T follicular helper cell (primary cell): ENCODE measurements around the gene FTCD.
A peak's percentile ranks its signal among the peaks of the same experiment; 100 is the strongest.
"Not testable (repeated sequence)": the region's sequence is repeated elsewhere in the genome, so short reads cannot be mapped to it uniquely, and the experiment has no call there.

Source experiments
- DNase-seq: peaks from one replicate; pipeline ENCODE4 v3.0.0-alpha.2; 2020; ENCODE audit warnings: low read depth

FTCD gene

DNA sequence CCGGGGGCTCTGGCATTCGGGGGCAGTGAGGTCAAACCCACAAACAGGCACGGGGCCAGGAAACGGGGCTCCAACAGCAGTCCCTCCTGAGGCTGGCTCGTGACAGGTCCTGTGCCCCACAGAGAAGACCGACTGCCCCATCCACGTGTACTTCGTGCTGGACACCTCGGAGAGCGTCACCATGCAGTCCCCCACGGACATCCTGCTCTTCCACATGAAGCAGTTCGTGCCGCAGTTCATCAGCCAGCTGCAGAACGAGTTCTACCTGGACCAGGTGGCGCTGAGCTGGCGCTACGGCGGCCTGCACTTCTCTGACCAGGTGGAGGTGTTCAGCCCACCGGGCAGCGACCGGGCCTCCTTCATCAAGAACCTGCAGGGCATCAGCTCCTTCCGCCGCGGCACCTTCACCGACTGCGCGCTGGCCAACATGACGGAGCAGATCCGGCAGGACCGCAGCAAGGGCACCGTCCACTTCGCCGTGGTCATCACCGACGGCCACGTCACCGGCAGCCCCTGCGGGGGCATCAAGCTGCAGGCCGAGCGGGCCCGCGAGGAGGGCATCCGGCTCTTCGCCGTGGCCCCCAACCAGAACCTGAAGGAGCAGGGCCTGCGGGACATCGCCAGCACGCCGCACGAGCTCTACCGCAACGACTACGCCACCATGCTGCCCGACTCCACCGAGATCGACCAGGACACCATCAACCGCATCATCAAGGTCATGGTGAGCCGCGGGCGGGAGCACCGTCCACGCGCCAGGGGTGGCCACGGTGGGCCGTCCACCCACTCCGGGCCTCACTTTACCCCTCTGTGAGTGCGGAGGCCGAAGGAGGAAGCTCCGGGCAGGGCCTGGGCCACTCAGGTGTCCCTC, 43.3 kb downstream of the FTCD start:
- no peak for DNase-seq

DNA sequence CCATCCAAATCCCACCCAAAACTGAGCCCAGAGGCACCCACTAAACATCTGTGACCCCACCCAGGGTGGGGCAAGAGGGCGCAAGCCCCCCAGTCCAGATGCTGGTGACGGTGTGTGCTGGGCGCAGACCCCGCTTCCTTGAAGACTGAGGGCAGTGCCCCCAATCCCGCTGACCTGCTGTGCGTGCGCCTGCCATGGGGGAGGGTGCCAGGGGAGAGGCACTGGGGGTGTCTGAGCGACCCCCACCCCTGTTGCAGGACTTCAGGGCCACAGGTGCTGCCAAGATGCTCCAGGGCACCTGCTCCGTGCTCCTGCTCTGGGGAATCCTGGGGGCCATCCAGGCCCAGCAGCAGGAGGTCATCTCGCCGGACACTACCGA, 44.2 kb downstream of the FTCD start:
- no peak for DNase-seq

DNA sequence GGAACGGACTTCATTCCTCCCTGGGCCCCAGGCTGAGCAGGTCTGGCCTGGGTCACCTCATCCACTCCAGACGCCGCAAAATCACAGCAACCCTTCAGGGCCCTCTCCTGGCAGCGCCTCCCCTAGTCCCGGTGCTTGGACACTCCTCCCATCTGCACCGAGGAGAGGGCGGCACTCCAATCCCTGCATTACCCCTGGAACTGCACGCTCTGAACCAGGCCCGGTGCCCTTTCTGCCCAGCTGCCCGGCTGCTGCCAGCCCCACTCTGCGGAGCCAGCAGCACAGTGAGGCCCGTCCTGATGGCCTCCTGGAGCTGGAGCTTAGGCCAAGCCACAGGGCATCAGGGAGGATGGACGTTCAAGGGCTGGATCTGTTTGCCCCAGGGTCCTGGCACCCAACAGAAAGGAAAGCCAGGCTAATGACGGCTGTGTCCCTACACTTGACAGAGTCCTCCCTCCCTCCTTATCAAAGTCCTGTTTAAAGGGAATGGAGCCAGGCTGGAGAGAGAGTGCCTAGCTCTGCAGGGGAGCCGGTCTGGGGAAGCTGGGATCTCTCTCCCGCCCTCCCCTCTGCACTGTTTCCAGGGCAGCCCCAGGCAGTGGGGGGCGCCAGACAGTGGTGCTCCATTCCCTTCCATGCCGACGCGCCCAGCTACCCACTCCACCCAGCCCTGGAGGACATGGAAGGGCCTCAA, 44.7 kb downstream of the FTCD start:
- DNase-seq: no peak

DNA sequence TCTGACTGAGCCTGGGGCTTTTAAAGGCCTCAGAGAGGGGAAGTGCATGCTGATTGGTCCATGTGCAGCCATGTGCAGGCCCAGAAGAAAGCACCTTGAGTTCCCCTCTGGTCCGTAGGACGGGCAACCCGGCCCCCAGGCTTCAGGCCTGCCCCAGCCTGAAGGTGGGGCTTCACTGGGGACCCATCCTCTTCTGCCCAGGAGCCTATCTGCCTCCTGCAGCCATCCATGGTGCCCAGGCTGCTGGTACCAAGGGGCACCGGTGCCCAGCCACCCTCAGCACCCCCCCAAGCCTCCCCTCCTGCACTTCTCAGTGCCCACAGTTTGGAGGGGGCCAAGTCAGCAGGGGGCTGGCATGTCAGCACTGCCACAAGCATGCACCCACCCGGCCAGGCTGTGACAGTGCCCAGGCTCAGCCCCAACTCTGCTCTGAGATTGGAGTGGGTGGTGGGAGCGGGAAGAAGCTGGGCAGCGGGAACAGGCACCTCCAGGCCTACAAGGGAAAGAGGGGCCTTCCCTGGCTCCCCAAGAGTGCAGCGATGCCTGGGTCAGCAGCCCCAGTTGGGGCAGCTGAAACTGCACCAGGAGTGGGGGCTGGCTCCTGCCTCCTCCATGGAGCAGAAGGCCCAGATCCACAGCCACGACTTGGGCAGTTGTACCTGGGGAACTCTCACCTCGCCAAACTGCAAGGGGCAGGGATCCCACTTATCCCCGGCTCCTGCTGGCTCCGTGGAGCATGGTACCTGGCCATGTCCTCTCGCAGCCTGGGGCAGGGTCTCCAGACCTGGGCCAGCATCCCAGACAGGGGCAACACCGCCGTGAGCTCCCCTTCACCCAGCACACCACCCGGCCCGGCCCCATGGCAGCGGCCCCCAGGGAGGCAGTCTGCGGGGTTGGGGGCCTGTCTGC, 45.8 kb downstream of the FTCD start:
- DNase-seq: no peak

DNA sequence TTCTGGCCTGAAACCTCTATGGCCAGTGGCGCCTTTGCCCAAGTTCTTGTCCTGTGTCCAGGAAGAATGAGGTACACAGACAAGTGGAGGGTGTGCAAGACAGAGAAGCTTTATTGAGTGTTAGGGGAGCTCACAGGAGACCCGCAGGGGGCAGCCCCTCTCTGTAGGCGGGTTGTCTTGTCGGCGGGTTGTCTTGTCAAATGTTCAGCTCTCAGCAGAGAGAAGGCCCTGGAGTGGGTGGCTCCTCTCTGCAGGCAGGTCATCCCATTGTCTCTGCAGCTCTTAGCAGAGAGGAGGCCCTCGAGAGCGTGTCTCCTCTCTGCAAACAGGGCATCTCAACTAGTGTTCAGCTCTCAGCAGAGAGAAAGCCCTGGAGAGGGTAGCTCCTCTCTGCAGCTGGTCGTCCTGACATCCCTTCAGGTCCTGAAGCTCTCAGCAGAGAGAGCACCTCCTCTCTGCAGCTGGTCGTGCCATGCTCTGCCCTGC, 46.5 kb downstream of the FTCD start:
- DNase-seq: no peak

DNA sequence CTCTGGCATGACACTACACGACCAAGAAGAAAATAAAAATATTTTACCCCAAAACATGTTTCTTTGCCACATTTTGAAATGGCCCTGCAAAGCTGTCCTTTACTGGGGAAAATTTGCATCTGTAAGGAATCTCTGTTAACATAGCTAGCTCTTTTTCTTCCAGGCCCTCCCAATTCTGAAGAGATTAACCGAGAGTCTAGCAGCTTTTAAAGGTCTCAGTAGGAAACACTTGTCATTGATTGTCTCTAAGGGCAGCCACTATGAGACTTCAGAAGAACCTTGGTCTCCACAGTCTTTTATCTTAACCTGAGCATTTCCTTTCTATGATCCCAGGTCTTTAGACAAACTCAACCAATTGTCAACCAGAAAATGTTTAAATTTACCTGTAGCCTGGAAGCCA, 48.0 kb downstream of the FTCD start:
- not testable (repeated sequence) for DNase-seq

DNA sequence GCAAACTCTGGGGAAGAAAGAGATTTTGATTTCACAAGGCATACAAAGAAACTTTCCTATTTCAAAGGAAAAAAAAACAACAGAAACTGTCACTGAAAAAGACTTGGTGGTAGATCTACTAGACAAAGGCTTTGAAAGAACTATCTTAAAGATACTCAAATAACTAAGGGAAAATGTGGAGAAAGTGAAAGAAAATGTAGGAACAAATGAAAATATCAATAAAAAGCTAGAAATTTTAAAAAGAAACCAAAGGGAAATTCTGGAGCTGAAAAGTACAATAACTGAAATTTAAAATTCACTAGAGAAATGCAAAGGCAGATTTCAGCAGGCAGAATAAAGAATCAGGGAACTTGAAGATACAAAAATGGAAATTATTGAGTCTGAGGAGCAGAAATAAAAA, 51.3 kb downstream of the FTCD start:
- DNase-seq: no peak

DNA sequence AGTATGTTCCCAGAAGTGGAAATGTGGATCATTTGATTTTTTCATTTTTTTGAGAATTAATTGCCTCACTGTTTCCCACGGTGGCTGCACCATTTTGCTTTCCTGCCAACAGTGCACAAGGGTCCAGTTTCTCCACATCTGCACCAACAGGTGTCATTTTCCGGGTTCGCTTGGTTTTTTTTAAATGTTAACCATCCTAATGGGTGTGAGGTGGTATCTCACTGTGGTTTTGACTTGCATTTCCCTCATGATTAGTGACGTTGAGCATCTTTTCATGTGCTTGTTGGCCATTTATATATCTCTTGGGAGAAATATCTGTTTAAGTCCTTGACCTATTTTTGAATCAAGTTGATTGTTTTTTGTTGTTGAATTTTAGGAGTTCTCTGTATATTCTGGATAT, 54.5 kb downstream of the FTCD start:
- DNase-seq: no peak

DNA sequence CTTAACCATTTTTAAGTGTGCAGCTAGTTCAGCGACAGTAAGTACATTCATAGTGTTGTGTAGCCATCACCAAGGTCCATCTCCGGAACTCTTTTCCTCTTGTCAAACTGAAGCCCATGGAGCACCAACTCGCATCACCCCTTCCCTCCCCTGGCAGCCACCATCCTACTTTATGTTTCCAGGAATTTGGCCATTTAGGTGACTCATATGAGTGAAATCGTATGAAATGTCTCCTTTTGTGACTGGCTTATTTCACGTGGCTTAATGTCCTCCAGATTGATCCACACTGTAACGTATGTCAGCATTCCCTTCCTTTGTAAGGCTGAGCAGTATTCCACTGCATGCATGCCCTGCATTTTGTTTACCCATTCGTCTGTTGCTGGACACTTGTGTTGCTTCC, 55.0 kb downstream of the FTCD start:
- DNase-seq: no peak

DNA sequence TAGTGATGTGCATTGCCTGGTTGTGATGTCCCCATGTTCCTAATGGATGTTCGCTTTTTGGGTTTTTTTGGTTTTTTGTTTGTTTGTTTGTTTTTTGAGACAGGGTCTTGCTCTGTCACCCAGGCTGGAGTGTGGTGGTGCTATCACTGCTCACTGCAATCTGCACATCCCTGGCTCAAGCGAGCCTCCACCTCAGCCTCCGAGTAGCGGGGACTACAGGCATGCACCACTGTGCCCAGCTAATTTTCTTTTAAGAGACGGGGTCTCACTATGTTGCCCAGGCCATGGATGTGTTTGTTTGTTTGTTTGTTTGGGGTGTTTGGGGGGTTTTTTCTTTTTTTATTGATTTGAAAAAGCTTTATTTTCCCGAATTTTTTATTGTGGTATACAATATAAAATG, 55.4 kb downstream of the FTCD start:
- DNase-seq: no peak

DNA sequence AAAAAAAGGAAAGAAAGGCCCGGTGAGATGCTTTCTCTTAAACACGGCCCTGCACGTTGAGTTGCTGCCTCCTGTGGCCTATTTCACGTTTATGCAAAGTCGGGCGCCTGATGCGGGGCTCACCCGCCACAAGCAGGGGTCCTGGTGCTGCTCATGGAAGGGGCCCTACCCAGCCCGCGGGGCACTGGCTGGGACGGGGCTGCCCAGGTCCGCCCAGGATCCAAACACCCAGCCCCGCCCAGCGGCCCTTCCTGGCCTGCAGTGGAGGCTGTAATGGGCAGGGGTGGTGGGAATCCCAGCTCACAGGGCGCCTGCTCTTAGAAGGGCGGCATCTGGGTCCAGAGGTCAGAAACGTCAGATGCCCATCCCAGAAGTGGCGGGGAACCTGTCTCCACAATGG, 55.9 kb downstream of the FTCD start:
- DNase-seq: no peak

DNA sequence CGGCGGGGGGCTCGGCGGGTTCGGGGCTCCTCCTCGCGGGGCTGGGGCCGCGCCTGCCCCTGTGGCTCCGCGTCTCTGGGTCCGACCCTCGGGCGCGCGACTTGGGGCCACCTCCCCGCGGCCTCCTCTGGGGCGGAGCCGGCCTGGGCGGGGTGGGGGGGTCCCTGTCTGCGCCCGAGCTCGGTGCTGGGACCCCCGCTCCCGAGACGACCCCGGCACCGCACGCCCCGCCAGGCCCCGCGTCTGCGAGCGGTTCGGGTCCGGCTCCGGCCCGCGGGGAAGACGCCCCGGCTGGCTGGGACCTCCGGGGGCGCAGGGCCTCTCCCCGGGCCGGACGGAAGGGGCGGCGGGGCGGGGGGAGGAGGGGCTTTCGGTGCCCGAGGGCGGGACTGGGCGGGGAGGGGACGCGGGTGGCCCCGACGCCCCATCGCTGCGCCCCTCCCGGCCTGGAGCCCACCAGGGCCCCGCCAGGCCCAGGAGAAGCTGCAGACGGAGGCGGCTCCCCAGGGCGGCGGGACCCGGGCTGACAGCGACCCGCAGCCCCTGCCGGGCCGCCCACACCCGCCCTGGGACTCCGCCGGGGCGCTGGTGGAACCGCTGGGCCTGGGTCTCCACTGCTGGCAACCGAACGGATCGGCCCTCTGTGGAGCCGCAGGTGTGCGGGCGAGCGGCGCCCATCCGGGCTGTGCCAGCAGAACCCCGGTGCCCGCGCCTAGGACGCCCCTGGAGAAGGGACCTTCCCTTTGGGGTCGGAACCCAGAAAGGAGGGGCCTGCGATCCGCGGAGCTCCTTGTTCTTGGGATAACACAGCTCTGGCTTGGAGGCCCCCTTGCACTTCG, 56.9 kb downstream of the FTCD start:
- DNase-seq: no peak

DNA sequence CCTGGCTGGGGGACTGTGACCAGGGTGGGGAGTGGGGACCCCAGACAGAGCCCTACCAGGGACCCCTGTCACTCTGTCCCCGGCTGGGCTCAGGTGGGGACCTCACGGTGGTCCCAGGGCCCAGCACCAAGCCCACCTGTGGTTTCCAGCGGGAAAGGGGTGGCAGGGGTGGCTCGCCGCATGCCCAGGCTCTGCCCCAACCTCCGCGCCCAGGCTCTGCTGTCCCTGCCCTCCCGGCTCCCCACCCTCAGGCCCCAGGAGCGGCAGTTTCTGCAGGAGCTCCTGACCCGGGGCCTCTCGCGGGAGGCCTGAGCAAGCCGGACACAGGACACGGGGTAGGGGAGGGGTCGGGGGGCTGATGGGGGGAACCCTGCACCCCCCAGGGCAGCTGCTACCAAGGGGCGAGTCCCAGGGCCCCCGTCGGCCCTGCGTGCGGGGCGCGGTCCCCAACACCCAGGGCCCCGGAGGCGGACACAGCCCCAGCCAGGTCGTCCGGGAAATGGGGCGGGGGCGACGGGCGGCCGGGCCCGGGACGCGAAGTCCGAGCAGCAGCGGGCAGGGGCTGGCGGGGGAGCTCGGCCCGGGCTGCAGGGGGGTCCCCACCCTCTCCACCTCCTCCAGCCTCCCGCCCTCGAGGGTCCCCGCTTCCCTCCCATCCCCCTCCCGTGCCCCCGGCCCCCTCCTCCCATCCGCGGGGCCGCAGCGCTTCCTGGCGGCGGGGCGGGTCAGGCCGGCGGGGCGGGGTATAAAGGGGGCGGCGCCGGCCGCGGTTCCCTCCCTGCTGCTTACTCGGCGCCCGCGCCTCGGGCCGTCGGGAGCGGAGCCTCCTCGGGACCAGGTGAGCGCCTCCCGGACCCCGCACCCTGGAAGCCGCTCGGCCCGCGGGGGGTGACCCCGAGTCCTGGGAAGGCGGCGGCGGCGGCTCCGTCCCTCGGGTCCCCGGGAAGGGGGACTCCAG, 57.8 kb downstream of the FTCD start, which contains the start of gene COL6A2:
TSS of gene COL6A2 (plus strand) at position 777 of the 958 bp plus-strand sequence.
- DNase-seq: peak; percentile 33

DNA sequence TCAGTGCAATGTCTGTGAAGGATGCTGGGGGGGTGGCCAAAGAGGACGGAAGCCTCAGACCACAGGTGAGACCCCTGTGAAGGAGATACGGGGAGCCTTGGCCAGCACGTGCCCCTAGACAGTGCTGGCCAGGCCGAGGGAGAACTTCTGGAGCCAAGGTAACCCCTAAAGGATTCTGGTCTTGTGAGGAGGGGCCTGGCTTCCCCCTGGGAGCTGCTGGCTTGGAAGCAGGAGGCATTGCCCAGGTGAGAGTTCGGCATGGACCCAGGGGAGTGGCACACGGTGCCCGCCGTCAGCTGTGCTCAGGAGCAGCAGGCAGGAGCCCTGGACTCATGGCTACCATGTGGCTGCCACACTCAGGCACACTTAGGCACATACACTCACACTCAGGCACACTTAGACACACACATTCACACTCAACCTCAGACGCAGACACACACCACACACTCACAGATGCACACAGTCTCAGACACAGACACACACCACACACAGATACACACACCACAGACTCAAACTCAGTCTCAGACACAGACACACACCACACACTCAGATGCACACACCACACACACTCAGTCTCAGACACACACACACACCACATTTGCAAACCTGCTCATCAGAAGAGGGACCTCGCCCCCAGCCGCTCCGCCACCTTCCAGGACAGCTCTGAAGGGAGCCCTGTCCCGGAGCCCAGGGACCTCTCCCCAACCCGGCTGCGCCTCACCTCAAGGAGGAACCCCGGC, 58.6 kb downstream of the FTCD start:
- DNase-seq: no peak

DNA sequence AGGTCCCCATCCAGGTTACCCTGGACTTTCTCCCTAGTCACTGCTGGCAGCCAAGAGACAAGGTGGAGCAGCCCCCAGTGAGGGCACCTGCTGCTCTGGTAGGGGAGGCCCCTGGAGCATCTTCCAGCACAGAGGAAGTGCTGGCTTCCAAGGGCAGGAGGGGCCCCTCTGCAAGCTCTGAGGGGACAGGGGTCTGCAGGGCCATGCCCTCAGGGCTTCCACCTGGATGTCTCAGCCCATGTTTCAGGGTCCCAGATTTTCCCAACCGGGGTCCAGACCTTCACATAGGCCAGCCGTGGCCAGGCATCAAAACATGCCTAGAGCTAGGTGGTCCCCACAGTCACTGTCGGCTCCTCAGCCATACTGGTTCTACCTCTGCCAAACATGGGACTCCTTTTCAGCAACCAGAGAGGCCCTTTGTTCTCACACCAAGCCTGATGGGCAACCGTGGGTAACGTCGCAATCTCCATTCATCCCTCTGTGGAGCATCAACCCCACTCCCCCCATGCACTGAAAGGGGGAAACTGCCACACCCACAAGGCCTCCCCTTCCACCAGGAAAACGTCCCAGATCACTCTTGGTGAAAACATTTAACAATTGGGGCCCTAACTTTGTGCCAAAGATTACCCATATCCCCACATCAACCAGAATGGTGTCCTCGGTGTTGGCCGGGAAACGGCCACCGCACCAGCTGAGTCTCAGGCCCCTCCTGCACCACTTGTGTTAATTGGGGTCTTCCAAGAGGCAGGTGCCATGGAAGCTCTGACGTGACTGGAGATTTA, 59.4 kb downstream of the FTCD start:
- no peak for DNase-seq

DNA sequence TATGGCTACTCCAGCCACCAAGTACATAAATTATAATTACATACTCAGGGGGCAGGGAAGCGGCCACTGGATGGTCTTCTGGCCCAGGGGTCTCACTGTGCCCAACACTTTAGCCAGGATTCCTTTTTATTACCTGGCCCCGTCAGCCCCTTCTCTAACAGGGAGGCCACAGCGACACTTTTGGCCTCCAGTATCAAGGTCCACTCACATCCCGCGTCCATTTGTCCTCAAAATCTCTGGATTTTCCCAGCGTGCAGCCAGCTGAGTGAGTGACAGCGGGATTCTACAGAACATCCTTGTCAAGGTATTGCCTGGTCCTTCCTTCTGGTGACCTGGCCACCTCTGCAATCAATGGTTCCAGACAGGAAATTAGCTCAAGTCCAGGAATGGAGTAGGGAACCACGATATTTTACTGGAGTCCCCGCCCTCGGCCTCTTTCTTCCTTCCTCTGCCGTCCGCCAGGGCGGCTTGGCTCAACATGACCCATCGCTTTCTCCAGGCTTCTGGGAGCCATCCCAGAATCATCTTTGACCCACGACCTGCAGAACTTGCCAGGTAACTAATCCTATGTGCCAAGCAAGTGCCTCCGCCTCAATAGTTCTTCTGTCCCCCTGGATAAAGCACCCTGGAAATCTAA, 60.2 kb downstream of the FTCD start:
- DNase-seq: no peak

DNA sequence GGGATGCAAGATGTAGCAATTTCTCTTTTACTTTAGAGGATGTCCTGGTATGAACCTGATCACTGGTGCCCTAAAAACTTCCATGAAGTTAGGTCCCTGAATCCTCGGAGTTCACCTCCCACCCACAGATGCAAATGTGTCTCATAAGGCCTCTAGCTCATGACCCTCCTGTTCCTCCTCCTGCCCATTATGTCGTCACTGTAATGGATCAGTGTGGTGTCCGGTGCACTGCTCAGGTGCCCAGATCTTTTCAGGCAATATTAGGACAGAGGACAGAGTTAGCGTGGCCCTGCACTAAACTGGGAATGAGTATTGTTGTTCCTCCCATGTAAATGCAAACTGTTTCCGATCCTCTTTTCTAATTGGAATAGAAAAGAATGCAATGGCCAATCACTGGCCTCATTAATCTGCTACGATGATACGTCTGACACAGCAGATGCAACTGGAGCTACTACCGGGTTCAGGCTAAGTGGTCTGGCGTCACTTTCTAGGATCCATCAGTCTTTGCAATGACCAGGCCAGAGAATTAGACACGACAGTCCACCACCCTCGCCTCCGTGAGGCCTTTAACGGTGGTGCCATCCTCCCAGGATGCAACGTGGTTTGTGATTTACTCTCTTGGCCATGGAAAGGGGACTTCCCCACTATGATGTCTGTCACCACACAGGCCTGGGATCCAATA, 60.8 kb downstream of the FTCD start:
- no peak for DNase-seq
